Liver (tissue), 3 donors: ENCODE measurements around the gene WWC2.

Source experiments
- CTCF ChIP-seq: fragments of 150-350 bp; IDR thresholded peaks from 2 replicates; pipeline ENCODE4 v1.5.1; 2017; ENCODE audit warnings: improper control_type of control experiment, low read depth, low read length; ENCODE audit not compliant: missing input control
- EGR1 ChIP-seq, 2 donors: IDR thresholded peaks; 2 replicates each; pipeline ENCODE4 v1.6.1; 2016 to 2018; ENCODE audit warnings: antibody characterized with exemption in 2 of 2, low read depth in 2 of 2
- GABPA ChIP-seq, 2 donors: IDR thresholded peaks in 1 of 2; conservative IDR thresholded peaks in 1 of 2; 2 replicates each; pipeline ENCODE4 v1.6.1; 2016; ENCODE audit warnings: antibody characterized with exemption in 2 of 2, mild to moderate bottlenecking in 1 of 2, moderate library complexity in 1 of 2
- HNF4A ChIP-seq, 2 donors: conservative IDR thresholded peaks; 2 replicates each; pipeline ENCODE4 v1.6.1; 2016; ENCODE audit warnings: antibody characterized with exemption in 2 of 2, mild to moderate bottlenecking in 2 of 2
- HNF4G ChIP-seq: IDR thresholded peaks from 2 replicates; pipeline ENCODE4 v1.6.1; 2016; ENCODE audit warnings: antibody characterized with exemption
- JUND ChIP-seq, 2 donors: IDR thresholded peaks; 2 replicates each; pipeline ENCODE4 v1.6.1; 2016; ENCODE audit warnings: antibody characterized with exemption in 2 of 2
- MAX ChIP-seq: IDR thresholded peaks from 2 replicates; pipeline ENCODE4 v1.6.1; 2016; ENCODE audit warnings: antibody characterized with exemption
- RAD21 ChIP-seq, 2 donors: IDR thresholded peaks; 2 replicates each; pipeline ENCODE4 v1.6.1; 2016; ENCODE audit warnings: antibody characterized with exemption in 2 of 2, mild to moderate bottlenecking in 2 of 2
- RXRA ChIP-seq, 2 donors: IDR thresholded peaks; 2 replicates each; pipeline ENCODE4 v1.6.1; 2017 to 2018; ENCODE audit warnings: antibody characterized with exemption in 2 of 2, mild to moderate bottlenecking in 1 of 2
- SP1 ChIP-seq: IDR thresholded peaks from 2 replicates; pipeline ENCODE4 v1.6.1; 2018; ENCODE audit warnings: antibody characterized with exemption, mild to moderate bottlenecking
- TAF1 ChIP-seq: conservative IDR thresholded peaks from 2 replicates; pipeline ENCODE4 v1.6.1; 2016; ENCODE audit warnings: antibody characterized with exemption, mild to moderate bottlenecking
- YY1 ChIP-seq: IDR thresholded peaks from 2 replicates; pipeline ENCODE4 v1.6.1; 2016; ENCODE audit warnings: antibody characterized with exemption, mild to moderate bottlenecking
- TF ChIP-seq, protein P1 (sequence below): IDR thresholded peaks from 2 replicates; pipeline ENCODE4 v1.6.1; 2016; ENCODE audit warnings: antibody characterized with exemption
- TF ChIP-seq, protein P2 (sequence below): IDR thresholded peaks from 2 replicates; pipeline ENCODE4 v1.6.1; 2016; ENCODE audit warnings: antibody characterized with exemption, mild to moderate bottlenecking
- donor health status: healthy.
- donor health status: healthy.

- no peak for TF ChIP-seq YY1
- TF ChIP-seq RXRA (IDR thresholded peaks at IDR 0.05): no peak
- no peak for TF ChIP-seq CTCF
- no peak for TF ChIP-seq HNF4G
- no peak for TF ChIP-seq RAD21 (IDR thresholded peaks at IDR 0.05)
- TF ChIP-seq SP1: no peak
- no peak for TF ChIP-seq MAX
- TF ChIP-seq GABPA (IDR thresholded peaks at IDR 0.05 in 1 of 2, conservative IDR thresholded peaks at IDR 0.05 in 1 of 2): no peak
- TF ChIP-seq EGR1 (IDR thresholded peaks at IDR 0.05; ENCODE audit: low read depth in 2 of 2): no peak
- TF ChIP-seq, protein P1, sequence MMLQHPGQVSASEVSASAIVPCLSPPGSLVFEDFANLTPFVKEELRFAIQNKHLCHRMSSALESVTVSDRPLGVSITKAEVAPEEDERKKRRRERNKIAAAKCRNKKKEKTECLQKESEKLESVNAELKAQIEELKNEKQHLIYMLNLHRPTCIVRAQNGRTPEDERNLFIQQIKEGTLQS: no peak
- TF ChIP-seq HNF4A (conservative IDR thresholded peaks at IDR 0.05): no peak
- no peak for TF ChIP-seq TAF1
- TF ChIP-seq, protein P2, sequence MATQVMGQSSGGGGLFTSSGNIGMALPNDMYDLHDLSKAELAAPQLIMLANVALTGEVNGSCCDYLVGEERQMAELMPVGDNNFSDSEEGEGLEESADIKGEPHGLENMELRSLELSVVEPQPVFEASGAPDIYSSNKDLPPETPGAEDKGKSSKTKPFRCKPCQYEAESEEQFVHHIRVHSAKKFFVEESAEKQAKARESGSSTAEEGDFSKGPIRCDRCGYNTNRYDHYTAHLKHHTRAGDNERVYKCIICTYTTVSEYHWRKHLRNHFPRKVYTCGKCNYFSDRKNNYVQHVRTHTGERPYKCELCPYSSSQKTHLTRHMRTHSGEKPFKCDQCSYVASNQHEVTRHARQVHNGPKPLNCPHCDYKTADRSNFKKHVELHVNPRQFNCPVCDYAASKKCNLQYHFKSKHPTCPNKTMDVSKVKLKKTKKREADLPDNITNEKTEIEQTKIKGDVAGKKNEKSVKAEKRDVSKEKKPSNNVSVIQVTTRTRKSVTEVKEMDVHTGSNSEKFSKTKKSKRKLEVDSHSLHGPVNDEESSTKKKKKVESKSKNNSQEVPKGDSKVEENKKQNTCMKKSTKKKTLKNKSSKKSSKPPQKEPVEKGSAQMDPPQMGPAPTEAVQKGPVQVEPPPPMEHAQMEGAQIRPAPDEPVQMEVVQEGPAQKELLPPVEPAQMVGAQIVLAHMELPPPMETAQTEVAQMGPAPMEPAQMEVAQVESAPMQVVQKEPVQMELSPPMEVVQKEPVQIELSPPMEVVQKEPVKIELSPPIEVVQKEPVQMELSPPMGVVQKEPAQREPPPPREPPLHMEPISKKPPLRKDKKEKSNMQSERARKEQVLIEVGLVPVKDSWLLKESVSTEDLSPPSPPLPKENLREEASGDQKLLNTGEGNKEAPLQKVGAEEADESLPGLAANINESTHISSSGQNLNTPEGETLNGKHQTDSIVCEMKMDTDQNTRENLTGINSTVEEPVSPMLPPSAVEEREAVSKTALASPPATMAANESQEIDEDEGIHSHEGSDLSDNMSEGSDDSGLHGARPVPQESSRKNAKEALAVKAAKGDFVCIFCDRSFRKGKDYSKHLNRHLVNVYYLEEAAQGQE: no peak
- TF ChIP-seq JUND (IDR thresholded peaks at IDR 0.05): peak; percentile 56 to 83
Measured at GRCh38 chr4:183182873-183183725, 84.0 kb downstream of the WWC2 start.
